Measurements from ENCODE around the gene CARD19.
A peak's percentile ranks its signal among the peaks of the same experiment; 100 is the strongest.

Gene CARD19

GRCh38 chr9:93129691-93130500 lies 33.9 kb downstream of the CARD19 start:
- no peaks in the 10 kb centered on the region for H3K27me3 Mint-ChIP-seq
- H3K27ac Mint-ChIP-seq: no peak overlapping the region
- no peaks in the 10 kb centered on the region for H3K9me3 Mint-ChIP-seq
- DNase-seq (ENCODE audit: low spot score in 2 of 2) (no peak), ATAC-seq (ENCODE audit: low read depth) (no peak)
- H3K4me1 Mint-ChIP-seq: peaks cover 18% of the 10 kb centered on the region
- H3K36me3 Mint-ChIP-seq: no peaks in the 10 kb centered on the region
- no peak overlapping the region for H3K4me3 Mint-ChIP-seq

DNA sequence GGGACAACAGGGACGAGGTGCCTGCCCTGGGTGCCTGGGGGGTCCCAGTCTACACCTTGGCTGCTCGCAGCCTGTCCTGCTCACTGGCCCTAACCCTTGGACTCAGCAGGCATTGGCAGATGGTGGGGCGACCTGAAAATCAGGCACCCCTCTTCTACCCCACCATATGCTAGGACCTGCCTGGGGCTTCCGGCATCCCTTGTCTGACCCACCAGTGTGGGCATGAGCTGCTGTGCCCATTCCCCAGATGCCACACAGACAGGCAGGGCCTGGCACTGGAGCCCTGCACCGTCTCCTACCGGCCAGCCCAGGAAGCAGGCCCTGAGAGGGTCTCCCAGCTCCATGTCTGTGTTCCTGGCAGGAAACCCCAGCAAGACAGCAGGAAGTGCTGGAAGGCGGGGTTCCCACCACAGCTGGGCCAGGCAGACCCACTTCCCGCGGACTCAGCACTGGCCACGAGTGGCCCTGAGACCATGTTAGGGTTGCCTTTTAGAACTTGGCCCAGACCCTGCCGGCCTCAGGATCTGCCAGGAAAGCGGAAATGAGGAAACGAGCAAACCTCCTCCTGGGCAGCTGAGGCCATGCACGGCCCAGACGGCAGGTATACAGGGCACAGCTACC lies 35.0 kb downstream of the CARD19 start:
- Mint-ChIP-seq H3K27me3 (no peaks in the 10 kb centered on the region), H3K9me3 (no peaks in the 10 kb centered on the region), H3K4me1 (peaks cover 18% of the 10 kb centered on the region), H3K36me3 (no peaks in the 10 kb centered on the region), H3K4me3 (no peak overlapping the region), H3K27ac (no peak overlapping the region)
- ATAC-seq (ENCODE audit: low read depth) (no peak), DNase-seq (ENCODE audit: low spot score in 2 of 2) (no peak)

- Mint-ChIP-seq H3K27me3 (no peaks in the 10 kb centered on the region), H3K4me1 (peaks cover 18% of the 10 kb centered on the region), H3K9me3 (no peaks in the 10 kb centered on the region), H3K36me3 (no peaks in the 10 kb centered on the region), H3K4me3 (no peak overlapping the region), H3K27ac (peak overlapping the region; percentile 99)
- no peak for DNase-seq (ENCODE audit: low spot score in 2 of 2)
- ATAC-seq (ENCODE audit: low read depth): no peak
Observed at GRCh38 chr9:93131599-93132286, 35.7 kb downstream of the CARD19 start.

DNA sequence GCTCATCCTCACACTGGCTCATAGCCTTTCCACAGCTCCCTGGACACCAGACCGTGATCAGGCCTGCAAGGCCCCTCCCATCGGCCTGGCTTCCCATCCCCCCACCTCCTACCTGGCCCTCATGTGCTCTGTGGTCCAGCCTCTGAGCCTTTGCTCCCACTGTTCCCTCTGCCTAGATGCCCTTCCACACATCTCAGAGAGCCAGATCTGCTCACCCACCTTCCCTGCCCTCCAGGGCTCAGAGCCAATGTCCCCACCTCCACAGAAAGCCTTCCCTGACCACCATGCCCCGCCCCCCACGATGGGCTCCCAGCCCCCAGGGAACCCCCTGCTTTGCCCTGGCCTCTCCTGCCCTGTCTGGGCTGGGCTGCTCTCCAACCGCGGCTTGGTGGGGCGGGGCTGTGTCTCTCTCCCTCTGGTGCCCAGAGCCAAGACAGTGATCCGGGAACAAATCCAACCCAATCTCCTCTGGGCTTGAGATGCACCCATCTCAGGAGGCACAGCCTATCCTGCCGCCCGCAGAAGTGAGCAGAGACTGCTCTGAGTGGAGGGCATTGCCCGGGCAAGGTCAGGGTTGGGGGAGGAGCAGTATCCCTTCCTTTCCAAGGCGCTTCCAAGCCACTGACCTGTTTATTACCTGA lies 36.4 kb downstream of the CARD19 start:
- no peaks in the 10 kb centered on the region for H3K36me3 Mint-ChIP-seq
- DNase-seq (ENCODE audit: low spot score in 2 of 2) (no peak), ATAC-seq (ENCODE audit: low read depth) (no peak)
- H3K4me3 Mint-ChIP-seq: no peak overlapping the region
- no peaks in the 10 kb centered on the region for H3K9me3 Mint-ChIP-seq
- H3K4me1 Mint-ChIP-seq: peaks cover 17% of the 10 kb centered on the region
- H3K27ac Mint-ChIP-seq: peak overlapping the region; percentile 99
- no peaks in the 10 kb centered on the region for H3K27me3 Mint-ChIP-seq

DNA sequence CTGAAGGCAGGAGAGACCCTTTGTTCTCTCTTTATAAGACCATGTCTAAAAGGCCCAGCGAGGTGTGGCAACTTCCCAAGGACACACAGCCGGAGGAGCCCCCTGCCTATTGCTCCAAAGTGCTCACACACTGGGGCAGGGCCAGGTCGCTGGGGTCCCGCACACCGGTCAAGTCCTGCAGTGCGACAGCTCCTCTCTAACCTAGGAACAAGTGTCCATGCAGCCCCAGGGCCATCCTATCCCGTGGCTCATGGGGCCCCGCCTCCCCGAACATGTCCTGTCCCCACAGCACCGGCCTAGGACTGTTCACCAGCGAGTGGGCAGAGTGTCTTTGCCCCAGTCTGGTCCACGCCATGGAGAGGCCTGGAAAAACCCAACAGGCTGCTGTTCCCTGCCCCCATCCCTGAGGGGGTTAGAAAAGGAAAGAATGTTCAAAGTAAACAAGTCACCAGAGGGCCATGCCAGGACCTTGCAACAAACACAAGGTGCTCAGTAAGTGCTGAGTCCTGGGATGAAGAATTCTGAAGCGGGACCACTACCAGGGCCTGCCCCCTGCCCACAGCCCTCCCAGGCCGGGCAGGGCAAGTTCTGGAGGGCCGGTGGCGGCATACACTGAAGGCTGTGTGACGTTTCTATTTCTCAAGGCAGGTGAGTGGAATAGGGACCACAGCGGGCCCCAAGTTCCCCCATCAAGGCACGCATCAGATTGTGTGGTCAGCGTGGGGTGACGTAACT lies 37.1 kb downstream of the CARD19 start:
- H3K27me3 Mint-ChIP-seq: no peaks in the 10 kb centered on the region
- no peak for DNase-seq (ENCODE audit: low spot score in 2 of 2)
- no peaks in the 10 kb centered on the region for H3K36me3 Mint-ChIP-seq
- peak; percentile 49 for ATAC-seq (ENCODE audit: low read depth)
- peak overlapping the region; percentile 87 for H3K4me3 Mint-ChIP-seq
- H3K9me3 Mint-ChIP-seq: no peaks in the 10 kb centered on the region
- peaks cover 24% of the 10 kb centered on the region for H3K4me1 Mint-ChIP-seq
- peak overlapping the region; percentile 99 for H3K27ac Mint-ChIP-seq

DNA sequence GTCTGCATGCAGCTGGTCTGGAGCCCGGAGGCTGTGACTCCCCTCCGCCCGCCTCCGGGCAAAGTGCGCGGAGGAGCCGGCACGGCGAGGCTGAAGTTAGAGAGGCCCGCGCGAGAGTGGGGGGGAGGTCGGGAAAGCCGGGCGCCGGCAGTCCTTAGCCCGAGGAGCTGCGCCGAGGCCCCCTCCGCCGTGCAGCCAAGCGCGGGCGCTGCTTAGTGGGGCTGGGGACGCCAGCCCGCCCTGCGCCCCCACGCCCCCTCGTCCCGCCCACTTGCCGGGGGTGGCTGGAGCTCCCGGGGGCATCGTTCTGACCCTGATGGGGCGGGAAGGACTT lies 37.6 kb downstream of the CARD19 start:
- ATAC-seq (ENCODE audit: low read depth) (no peak), DNase-seq (ENCODE audit: low spot score in 2 of 2) (peak; percentile 62 to 71)
- Mint-ChIP-seq H3K27ac (peak overlapping the region; percentile 99), H3K4me1 (peaks cover 29% of the 10 kb centered on the region), H3K4me3 (peak overlapping the region; percentile 88), H3K27me3 (no peaks in the 10 kb centered on the region), H3K9me3 (no peaks in the 10 kb centered on the region), H3K36me3 (no peaks in the 10 kb centered on the region)

DNA sequence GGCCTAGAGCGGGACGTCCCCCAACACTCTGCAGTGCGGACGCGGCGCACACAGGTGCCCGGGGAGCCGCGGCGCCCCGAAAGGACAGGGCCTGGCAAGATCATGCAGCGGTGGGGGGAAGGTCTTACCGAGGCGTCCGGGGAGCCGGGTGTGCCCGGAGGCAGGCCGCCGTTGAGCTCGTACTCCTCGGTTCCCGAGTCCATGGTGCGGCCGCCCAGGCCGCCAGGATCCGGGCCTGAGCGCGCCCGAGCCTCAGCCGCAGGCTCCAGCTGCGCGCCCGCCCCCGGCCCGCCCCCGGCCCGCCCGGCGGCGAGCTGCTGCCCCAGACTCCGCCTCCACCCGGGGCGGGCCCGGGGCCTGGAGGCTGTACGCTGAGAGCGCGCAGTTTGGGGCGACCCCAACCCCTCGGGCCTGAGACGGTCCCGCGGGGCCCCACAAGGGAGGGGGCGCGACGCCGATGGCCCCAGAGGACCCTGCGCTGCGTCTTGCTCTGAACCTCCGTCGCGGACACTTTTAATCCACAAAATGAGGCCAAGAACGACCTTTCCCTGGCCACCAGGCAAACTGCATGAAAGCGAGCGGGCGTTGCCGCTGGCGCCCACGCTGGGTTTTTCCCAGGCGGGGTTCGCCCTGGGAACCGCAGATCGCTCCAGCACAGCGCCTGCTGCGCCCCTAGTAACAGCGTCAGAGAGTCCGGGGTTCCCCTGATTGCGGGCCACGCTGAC lies 38.2 kb downstream of the CARD19 start, which contains the start of gene NINJ1:
NINJ1 (minus strand) TSS at position 237 of the 725 bp plus-strand sequence; CDS start at position 203, 34 bp downstream.
- H3K36me3 Mint-ChIP-seq: no peaks in the 10 kb centered on the region

DNA sequence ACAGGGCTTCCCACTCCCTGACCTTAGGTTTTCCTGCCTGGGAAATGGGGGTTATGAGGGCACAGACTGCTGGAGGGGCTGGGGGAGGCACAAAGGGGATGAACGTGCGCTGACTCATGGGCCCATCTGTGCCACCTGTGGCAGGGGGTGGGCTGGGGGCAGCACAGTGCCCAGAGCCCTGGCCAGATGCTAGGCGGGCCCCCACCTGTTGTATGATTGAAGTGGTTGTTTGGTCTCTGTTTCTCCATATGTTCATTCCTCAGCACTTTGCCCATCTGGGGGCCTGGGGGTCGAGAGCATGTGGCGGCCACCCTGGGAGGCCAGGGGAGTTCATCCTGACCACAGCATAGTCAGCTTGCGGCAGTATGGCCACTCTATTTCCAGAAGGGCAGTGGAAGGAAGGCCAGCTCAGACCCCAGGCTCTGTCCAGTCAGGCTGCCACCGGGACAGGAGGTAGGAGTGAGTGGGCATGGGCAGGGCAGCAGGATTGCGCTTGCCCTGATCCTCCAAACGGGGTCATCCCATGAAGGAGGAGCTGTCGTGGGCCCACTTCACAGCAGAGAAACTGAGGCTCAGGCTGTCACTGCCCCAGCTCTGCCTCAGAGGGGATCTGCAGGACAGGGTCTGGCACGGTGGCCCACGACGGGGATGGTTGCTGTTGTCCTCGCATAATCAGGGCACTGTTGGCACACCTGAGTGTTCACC lies 38.9 kb downstream of the CARD19 start:
- H3K27ac Mint-ChIP-seq: peak overlapping the region; percentile 99
- ATAC-seq (ENCODE audit: low read depth): no peak
- H3K4me1 Mint-ChIP-seq: peaks cover 32% of the 10 kb centered on the region

More for the DNA sequence above, 38.2 kb downstream of the CARD19 start, which contains the start of gene NINJ1:
- ATAC-seq (ENCODE audit: low read depth): peak; percentile 76
- H3K9me3 Mint-ChIP-seq: no peaks in the 10 kb centered on the region
- H3K27me3 Mint-ChIP-seq: no peaks in the 10 kb centered on the region
- peaks cover 30% of the 10 kb centered on the region for H3K4me1 Mint-ChIP-seq
- peak within 1 kb of the TSS; percentile 88 for H3K4me3 Mint-ChIP-seq
- DNase-seq (ENCODE audit: low spot score in 2 of 2): peak; percentile 87 to 89
- peak within 1 kb of the TSS; percentile 99 for H3K27ac Mint-ChIP-seq

DNA sequence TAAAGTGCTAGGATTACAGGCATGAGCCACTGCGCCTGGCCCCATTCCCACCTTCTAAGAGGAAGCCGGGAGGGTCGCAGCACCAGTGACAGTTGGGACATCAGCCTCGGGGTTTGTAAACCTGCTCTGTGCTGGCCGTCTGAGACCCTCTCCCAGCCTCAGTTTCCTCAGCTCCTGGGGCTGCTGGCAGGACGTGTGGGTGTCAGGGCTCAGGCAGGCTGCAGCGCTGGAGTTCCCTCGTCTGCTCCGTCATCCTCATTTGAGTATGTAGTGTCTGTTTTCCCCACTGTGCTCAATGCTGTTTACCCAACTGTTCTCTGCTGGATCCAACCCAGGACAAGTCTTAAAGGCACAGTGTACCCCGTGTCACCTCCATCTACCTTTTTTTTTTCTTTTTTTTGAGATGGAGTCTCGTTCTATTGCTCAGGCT lies 40.0 kb downstream of the CARD19 start:
- peaks cover 1% of the 10 kb centered on the region for H3K9me3 Mint-ChIP-seq
- H3K36me3 Mint-ChIP-seq: peaks cover 2% of the 10 kb centered on the region
- H3K4me3 Mint-ChIP-seq: no peak overlapping the region
- H3K27ac Mint-ChIP-seq: peak overlapping the region; percentile 99
- DNase-seq (ENCODE audit: low spot score in 2 of 2) (no peak), ATAC-seq (ENCODE audit: low read depth) (no peak)
- peaks cover 2% of the 10 kb centered on the region for H3K27me3 Mint-ChIP-seq
- peaks cover 32% of the 10 kb centered on the region for H3K4me1 Mint-ChIP-seq

More for the DNA sequence above, 38.9 kb downstream of the CARD19 start:
- Mint-ChIP-seq H3K4me3 (peak overlapping the region; percentile 88), H3K27me3 (peaks cover 2% of the 10 kb centered on the region), H3K36me3 (peaks cover 2% of the 10 kb centered on the region), H3K9me3 (peaks cover 1% of the 10 kb centered on the region)
- no peak for DNase-seq (ENCODE audit: low spot score in 2 of 2)

DNA sequence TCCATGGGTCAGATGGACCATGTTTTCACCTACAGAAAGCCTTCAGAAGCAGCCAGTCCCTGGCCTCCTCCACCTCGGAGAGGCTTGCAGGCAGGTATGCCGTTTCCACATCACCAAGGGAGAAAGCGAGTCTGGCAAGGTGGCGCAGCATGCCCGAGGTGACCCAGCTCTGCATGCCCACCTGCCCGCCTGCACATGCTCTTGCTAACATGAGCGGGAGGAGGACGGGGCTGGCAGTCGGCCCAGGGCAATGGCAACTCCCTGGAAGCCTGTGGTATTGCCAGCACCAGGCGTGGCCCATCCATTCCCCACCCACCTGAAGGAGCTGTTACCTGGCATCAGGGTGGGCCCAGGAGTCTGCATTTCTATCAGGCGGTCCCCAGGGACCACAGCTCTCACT lies 41.3 kb downstream of the CARD19 start:
- DNase-seq (ENCODE audit: low spot score in 2 of 2): no peak
- Mint-ChIP-seq H3K4me1 (peaks cover 31% of the 10 kb centered on the region), H3K9me3 (peaks cover 1% of the 10 kb centered on the region), H3K36me3 (peaks cover 2% of the 10 kb centered on the region), H3K4me3 (no peak overlapping the region), H3K27me3 (peaks cover 2% of the 10 kb centered on the region), H3K27ac (peak overlapping the region; percentile 7)
- no peak for ATAC-seq (ENCODE audit: low read depth)

- DNase-seq (ENCODE audit: low spot score in 2 of 2) (no peak), ATAC-seq (ENCODE audit: low read depth) (no peak)
- Mint-ChIP-seq H3K9me3 (peaks cover 1% of the 10 kb centered on the region), H3K4me3 (peak overlapping the region; percentile 22), H3K27me3 (peaks cover 2% of the 10 kb centered on the region), H3K4me1 (peaks cover 30% of the 10 kb centered on the region), H3K27ac (peak overlapping the region; percentile 7), H3K36me3 (peaks cover 2% of the 10 kb centered on the region)
Observed at GRCh38 chr9:93138171-93138764, 42.3 kb downstream of the CARD19 start.

All from memory B cell (primary cell).